Activated CD4-positive, alpha-beta T cell treated with anti-CD3 and anti-CD28 coated beads for 4 hours (primary cell): ENCODE measurements around the gene CLP1.
"Not testable (repeated sequence)": the region's sequence is repeated elsewhere in the genome, so short reads cannot be mapped to it uniquely, and the experiment has no call there.

Experiments used
- DNase-seq, 2 donors: peaks; one replicate each; pipeline ENCODE4 v3.0.0-alpha.2; 2020

CLP1 gene

GRCh38 chr11:57667117-57667735 lies 9.7 kb downstream of the CLP1 start:
- DNase-seq, result peak; percentile 91 to 96

GRCh38 chr11:57667736-57668433 lies 10.3 kb downstream of the CLP1 start, which contains the start of gene ZDHHC5:
TSS of gene ZDHHC5 (plus strand) at chr11:57668114. CDS start at chr11:57673091, 4,977 bp downstream.
- peak; percentile 99 for DNase-seq

GRCh38 chr11:57668434-57668782 lies 10.8 kb downstream of the CLP1 start:
- DNase-seq, result peak; percentile 30 to 34

GRCh38 chr11:57674251-57674650 lies 16.7 kb downstream of the CLP1 start:
- DNase-seq, result no peak

DNA sequence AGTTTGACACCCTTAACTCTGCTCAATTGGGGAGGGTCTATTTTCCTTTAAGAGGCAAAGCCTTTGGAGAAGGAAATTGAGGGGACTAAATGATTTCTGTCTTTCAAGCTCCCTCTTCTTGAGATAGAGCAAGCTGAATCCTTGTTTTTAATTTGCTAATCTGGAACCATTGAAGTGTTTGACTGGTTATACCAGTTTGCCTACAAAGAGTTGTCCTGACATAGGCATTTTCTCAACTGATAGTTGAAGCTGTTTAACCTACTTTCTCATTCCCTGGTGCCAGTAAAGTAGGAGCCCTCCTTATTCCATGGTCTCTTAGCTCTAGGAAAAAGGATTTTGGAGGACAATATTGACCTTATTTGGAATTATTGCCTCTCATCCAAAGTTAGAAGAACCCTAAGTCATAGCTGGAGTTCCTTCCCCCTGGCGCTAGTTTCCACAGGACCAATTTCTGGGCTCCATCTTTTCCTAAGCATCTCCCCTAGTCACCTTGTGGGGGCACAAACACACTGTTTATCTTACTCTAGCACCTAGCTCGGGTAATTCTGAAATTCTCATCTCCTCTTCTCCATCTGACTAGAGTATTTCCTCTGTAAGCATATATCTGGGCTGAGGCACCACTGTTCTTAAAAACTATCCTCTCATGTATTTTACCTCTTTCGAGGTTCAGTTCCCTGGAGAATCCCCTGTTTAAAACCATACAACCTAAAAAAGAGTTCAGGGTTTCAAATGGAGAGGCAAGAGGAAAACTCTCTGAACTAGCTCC lies 17.8 kb downstream of the CLP1 start:
- no peak for DNase-seq

DNA sequence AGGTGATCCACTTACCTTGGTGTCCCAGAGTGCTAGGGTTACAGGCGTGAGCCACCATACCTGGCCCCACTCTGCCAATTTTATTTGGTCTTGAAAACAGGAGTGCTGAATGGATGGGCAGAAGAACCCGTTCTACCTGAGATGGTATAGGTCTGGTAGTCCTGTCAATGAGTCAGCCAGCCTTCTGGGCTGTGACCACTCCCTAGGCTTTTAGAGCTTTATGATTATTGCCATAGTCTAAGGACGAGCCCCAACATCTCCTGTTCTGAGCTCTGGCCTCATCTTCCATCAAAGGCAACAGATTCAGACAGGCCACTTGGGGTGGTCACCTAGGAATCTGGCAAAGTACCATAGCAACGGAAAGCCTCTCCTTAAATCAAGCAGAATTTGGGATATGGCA lies 21.8 kb downstream of the CLP1 start:
- no peak for DNase-seq

GRCh38 chr11:57680552-57680874 lies 23.0 kb downstream of the CLP1 start:
- no peak for DNase-seq

GRCh38 chr11:57681168-57681567 lies 23.6 kb downstream of the CLP1 start:
- no peak for DNase-seq

DNA sequence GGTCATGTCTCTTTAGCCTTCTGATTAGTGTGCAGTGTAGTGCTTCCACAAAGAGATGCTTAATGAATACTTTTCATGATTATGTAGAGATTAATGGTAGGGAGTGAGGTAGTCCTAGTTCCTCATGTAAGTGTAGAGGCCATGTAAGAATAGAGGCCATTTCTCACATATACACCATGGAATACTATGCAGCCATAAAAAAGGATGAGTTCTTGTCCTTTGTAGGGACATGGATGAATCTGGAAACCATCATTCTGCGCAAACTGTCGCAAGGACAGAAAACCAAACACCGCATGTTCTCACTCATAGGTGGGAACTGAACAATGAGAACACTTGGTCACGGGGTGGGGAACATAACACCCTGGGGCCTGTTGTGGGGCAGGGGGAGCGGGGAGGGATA lies 32.9 kb downstream of the CLP1 start:
- DNase-seq, result not testable (repeated sequence)

GRCh38 chr11:57698843-57699365 lies 41.3 kb downstream of the CLP1 start:
- DNase-seq, result no peak

DNA sequence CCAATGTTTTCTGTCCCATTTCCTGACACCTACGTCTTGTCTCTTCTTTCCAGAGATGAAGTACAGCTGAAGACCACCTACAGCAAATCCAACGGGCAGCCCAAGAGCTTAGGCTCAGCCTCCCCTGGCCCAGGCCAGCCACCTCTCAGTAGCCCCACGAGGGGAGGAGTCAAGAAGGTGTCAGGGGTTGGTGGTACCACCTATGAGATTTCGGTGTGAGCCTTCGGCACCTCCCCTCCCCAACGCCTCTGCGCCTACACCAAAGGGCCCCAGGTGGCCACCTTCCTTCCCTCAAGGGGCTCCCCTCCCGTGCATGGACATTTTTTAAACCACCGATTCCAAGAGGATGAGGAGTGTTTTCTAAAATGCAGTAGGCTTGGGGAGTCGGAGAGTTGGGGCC lies 42.3 kb downstream of the CLP1 start:
- DNase-seq, result no peak

DNA sequence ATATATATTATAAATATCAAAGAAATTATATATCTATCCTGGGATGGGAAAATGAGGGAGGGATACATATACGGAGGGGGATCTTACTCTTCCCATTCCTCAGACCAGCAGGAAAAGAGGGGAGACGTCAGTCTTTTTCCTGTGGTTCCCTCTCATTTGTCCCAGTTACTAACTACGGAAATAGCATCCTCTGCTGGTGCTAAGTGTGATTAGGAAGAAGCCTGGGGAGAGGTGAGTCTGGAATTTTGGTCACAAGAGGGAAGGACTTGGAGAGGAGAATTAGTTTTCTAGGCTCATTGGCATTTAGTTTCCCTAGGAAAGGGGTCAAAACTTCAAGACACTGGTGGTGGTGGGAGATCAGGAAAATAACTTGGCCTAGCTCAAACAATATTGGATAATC lies 42.9 kb downstream of the CLP1 start:
- no peak for DNase-seq

- no peak for DNase-seq
Measured at GRCh38 chr11:57703341-57703740, 45.8 kb downstream of the CLP1 start.

- DNase-seq, result no peak
Measured at GRCh38 chr11:57704932-57705331, 47.4 kb downstream of the CLP1 start.

DNA sequence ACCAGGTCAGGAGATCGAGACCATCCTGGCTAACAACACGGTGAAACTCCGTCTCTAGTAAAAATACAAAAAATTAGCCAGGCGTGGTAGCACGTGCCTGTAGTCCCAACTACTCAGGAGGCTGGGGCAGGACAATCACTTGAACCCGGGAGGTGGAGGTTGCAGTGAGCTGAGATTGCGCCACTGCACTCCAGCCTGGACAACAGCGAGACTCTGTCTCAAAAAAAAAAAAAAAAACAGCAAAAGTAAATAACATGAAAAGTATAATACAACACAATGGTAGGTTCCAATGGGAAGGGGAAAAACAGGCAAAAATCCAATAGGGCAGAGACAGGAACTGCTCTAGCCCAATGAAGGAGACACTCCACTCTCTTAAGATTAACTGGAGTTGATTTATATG lies 47.9 kb downstream of the CLP1 start:
- DNase-seq, result not testable (repeated sequence)

DNA sequence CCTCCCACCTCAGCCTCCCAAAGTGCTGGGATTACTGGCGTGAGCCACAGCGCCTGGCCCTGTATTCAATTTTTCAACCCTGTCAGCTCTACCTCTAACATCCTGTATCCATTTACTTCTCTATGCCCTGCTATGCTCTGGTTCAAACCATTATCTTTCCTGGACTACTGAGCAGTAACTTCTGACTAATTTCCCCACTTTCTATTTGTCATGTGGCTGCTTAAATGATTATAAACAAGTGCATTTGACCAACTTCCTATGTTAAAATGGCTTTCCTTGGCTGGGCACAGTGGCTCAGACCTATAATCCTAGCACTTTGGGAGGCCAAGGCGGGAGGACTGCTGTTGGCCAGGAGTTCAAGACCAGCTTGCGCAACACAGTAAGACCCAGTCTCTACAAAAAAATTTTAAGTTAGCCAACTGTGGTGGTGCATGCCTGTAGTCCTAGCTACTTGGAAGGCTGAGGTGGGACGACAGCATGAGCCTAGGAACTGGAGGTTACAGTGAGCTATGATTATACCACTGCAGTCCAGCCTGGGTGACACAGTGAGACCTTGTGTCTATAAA lies 52.3 kb downstream of the CLP1 start:
- DNase-seq, result no peak
